Erythroblast (primary cell): Measurements from ENCODE around the gene ITGA11.
A peak's percentile ranks its signal among the peaks of the same experiment; 100 is the strongest.

Source experiments
- DNase-seq, 2 experiments: peaks; one replicate each; lab custom pipeline; 2025; lab: John Stamatoyannopoulos, UW
- GATA1 ChIP-seq: IDR thresholded peaks from 2 replicates; pipeline ENCODE4 v1.6.1; 2011; ENCODE audit warnings: low read depth, mild to moderate bottlenecking, control low read depth, low read length, moderate library complexity
- POLR2A ChIP-seq: IDR thresholded peaks from 2 replicates; pipeline ENCODE4 v1.6.1; 2011; ENCODE audit warnings: mild to moderate bottlenecking, low read length

Gene ITGA11

DNA sequence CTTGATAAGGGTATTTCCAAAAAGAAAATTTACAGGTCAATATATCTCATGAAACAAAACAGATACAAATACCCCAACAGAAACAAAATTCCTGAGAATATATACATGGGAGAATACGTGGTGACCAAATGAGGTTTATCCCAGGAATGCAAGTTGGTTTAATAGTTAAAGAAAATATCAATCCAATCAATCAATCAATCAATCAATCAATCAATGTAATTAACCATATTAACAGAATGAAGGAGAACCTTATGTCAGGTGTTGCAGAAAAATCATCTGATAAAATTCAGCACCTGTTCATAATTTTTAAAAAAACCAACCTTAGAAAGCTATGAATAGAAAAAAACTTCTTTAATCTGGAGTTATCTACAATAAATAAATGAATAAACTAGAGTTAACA lies 35.9 kb downstream of the ITGA11 start:
- DNase-seq, result no peak
- TF ChIP-seq GATA1 (no peak), POLR2A (no peak)

DNA sequence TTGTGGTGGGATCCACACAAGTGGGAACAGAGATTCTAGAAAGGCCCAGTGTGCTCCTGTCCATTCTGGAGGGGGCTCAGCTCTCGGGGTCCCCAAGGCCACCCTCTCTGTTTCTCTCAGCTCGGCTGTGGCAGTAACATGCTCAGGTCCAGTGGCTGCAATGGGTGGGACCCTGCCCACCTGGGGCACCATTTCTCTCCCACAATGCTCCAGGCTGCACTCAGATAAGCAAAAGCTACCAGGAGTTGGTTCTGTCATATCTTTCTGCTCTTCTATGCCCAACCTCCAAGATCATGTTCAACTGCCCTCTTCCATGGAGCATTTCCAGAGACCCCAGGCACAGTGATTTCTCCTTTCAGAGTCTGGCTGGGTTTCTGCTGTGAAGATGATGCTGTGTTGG lies 40.8 kb downstream of the ITGA11 start:
- no peak for TF ChIP-seq GATA1
- no peak for TF ChIP-seq POLR2A
- DNase-seq, result no peak

DNA sequence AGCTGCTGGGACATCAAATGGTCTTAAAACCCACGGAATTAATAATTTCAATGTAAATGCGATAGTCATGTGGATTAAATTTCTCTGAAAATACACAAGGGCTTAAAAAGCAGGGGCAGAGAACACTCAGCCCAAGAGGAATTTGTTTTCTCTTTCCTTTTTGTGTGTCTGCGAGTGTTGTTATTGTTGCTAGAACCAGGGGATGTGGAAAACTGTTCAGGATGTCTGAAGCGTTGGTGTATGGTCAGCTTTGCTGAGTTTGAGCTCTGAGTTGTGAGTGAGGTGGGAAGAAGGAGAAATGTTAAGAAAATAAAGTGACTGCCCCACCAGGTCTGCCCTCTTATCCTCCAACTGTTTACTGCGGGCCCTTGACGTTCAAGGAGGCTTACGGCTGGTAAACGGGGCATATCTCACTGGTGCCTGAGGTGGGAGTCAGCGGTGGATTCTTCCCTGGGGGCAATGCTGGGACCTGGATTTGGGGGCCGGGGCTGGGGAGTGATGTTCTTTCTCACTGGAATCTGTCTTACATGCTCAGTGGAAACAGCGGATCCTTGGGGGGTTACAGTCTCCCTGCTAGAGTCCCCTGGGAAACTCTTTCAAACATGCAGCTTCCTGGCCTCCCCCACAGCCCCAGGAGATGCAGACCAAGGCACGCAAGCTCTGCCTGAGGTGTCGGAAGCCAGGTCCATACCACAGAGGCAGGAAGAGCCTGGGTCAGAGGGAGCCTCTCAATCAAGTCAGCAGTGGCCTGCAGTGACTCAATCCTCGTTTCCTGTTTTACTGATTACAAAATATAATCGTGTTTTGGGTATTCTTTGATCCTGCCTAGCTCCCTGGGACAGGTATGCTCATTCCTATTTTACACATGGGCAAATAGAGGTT lies 41.8 kb downstream of the ITGA11 start:
- TF ChIP-seq GATA1 (no peak), POLR2A (no peak)
- no peak for DNase-seq

- TF ChIP-seq POLR2A (no peak), GATA1 (no peak)
- DNase-seq, result no peak
These were observed 42.7 kb downstream of the ITGA11 start for GRCh38 chr15:68389041-68389930.

- DNase-seq, result no peak
- TF ChIP-seq POLR2A, result no peak
- no peak for TF ChIP-seq GATA1
These were observed 44.4 kb downstream of the ITGA11 start for GRCh38 chr15:68387381-68388143.

DNA sequence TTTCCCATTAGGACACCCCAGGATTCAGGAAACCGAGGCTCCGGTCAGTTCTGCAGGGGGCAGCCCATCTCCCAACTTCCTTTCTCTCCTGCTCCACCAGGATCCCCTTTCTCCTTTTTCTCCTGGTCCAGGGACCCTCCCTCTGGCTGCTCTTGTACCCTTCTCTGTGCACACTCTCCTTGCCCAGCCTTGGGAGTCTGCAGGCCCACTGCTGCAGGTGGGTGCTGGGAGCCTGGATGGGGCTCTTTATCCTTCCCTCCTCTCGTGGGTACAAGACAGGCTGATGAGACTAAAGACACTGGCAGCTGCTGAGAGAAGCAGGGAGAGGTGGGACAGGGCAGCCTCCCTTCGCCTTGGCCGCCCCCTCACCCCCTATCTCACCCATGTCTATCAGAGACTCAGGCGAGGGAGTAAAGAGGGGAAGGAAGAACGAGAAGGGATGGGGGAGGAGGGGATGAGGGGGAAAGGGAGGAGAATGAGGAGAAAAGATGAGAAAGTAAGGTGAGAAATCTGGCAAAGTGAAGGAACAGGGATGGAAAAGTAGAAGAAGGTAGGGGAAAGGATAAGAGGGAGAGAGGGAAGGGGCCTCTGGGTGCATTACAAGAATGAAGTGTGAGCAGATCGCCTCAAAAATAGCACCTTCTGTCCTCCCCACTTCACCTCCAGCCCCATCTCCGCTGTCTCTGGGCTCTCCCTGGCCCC lies 45.2 kb downstream of the ITGA11 start:
- no peak for DNase-seq
- no peak for TF ChIP-seq GATA1
- no peak for TF ChIP-seq POLR2A

DNA sequence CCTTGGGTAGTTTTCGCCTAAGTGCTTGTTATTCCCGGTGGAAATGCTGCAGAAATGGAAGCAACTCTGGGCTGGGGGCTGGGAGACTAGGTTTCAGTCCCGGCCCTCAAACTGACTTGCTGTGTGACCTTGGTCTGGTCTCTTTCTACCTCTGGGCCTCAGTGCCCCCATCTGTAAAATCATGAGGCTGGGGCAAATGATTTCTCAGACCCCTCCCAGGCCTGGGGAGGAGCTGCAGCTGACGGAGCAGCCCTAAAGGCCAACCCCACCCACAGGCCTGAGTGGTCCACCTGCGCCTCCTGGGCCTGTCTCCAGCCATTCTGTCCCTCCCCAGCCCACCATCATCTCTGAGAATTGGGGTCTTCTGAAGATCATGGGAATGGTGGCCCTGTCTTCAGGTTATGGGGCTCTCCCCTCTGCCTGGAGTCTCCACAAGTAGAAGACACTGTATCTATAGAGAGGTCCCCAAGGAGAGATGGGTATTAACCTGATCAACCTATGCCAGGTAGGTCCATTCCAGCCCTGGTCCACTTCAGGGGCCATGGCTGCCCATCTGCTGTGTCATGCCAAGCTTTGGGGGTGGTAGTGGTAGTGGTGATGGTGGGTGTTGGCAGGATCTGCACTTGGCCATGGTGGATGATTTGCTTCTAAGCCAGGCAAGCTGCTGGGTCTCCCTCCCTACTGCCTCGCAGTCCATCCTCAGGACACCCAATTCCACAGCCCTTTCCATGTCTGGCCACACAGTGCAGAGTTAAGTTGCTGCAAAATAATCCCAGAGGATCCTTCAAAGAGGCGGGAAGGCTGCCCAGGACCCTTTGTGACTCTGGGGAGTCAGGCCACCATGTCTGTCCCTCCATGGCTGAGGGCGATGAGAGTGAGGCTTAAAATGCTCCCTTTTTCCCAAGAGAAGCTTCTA lies 46.0 kb downstream of the ITGA11 start:
- DNase-seq, result no peak
- TF ChIP-seq GATA1 (no peak), POLR2A (no peak)

GRCh38 chr15:68385240-68385561 lies 46.8 kb downstream of the ITGA11 start:
- TF ChIP-seq POLR2A (no peak), GATA1 (no peak)

DNA sequence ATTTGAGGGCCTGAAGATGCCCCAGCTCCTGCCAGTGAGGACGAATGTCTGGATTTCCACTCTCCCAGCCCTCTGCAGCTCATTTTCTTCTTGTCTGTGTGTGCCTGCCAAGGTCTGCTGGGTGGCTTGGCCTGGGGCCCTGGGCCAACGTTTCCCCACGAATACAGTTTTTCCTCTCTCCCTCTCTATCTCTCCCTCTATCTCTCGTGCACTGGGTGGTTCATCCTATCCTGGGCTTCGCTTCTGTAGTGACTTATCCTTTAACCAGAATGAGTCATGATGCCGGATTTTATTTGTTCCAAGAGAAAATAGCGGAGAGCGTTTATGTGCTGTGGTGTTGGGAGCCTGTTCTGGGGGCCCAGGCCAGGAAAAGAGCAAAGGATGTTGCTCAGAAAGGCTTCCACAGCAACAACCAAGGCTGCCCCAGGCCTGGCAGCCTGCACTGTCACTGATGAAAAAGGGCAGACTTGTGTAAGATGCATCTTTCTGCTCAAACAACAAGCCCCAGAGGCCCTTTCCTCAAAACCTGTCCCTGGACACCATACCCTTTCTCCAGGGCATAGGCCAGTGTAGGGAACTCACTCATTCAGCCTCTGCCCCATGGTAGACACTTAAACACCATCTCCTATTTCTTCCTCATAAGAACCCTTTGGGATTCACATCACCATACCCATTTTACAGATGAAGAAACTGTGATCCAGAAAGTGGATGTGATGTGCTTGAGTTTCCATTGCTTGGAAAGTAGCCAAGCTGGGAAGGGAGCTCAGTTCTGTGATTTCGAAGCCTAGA lies 47.3 kb downstream of the ITGA11 start:
- DNase-seq, result no peak
- TF ChIP-seq GATA1 (no peak), POLR2A (no peak)

More at GRCh38 chr15:68385240-68385561, 46.8 kb downstream of the ITGA11 start:
- no peak for DNase-seq

GRCh38 chr15:68383161-68384074 lies 48.5 kb downstream of the ITGA11 start:
- DNase-seq, result peak; percentile 51 to 65

More at GRCh38 chr15:68383161-68384074, 48.5 kb downstream of the ITGA11 start:
- TF ChIP-seq GATA1 (no peak), POLR2A (no peak)
